SH-SY5Y (cell line): Measurements from ENCODE around the gene ST8SIA3.

Experiments used
- GATA2 ChIP-seq: IDR thresholded peaks from 2 replicates; pipeline ENCODE4 v1.6.1; 2011; ENCODE audit warnings: mild to moderate bottlenecking, low read depth, low read length
- GATA3 ChIP-seq: IDR thresholded peaks from 2 replicates; pipeline ENCODE4 v1.6.1; 2011; ENCODE audit warnings: low read depth, mild to moderate bottlenecking, low read length, moderate library complexity

Gene ST8SIA3

DNA sequence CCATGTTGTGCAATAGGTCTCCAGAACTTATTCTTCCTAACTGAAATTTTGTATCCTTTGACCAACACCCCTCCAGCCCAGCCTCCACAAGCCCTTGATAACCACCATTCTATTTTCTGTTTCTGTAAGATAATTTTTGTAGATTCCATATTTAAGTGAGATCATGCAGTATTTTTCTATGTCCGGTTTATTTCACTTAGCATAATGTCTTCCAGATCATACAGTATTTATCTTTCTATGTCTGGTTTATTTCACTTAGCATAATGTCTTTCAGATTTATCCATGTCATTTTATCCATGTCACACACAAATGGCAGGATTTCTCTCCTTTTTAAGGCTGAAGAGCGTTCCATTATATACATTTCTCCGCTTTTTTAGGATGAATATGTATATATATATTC lies 58.4 kb downstream of the ST8SIA3 start:
- TF ChIP-seq GATA3: peak; percentile 29; the same call in 1 of the 2 replicates
- TF ChIP-seq GATA2: no peak

DNA sequence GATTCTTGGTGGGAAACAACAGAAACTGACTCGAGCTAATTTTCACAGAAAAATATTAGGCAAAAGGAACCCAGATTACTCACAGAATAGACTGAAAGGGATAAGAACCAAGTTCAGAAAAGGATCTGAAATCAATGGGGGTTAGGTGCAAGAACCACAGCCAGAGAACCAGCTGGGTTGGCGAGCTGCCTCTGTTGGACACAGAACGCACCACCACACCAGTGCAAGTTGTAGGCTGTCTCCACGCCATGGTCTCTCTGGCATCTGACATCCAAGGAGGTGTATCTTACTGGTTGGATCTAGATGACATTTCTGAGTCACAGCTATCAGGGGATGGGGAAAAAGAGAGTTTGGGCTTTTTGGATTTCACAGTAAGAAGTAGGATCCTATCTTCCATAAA lies 64.2 kb downstream of the ST8SIA3 start:
- TF ChIP-seq GATA2: no peak
- TF ChIP-seq GATA3: no peak
